Measurements from ENCODE around the gene C1QA. TPM values are rescaled to one million over a fixed set of nuclear protein-coding genes. Genes with fewer than 3 reads are reported as not detected.
"Not testable (repeated sequence)": the region's sequence is repeated elsewhere in the genome, so short reads cannot be mapped to it uniquely, and the experiment has no call there.

C1QA gene
- total RNA-seq, 4 donors from 2014 or later: 11.7 to 167 (median 68.4) TPM

DNA sequence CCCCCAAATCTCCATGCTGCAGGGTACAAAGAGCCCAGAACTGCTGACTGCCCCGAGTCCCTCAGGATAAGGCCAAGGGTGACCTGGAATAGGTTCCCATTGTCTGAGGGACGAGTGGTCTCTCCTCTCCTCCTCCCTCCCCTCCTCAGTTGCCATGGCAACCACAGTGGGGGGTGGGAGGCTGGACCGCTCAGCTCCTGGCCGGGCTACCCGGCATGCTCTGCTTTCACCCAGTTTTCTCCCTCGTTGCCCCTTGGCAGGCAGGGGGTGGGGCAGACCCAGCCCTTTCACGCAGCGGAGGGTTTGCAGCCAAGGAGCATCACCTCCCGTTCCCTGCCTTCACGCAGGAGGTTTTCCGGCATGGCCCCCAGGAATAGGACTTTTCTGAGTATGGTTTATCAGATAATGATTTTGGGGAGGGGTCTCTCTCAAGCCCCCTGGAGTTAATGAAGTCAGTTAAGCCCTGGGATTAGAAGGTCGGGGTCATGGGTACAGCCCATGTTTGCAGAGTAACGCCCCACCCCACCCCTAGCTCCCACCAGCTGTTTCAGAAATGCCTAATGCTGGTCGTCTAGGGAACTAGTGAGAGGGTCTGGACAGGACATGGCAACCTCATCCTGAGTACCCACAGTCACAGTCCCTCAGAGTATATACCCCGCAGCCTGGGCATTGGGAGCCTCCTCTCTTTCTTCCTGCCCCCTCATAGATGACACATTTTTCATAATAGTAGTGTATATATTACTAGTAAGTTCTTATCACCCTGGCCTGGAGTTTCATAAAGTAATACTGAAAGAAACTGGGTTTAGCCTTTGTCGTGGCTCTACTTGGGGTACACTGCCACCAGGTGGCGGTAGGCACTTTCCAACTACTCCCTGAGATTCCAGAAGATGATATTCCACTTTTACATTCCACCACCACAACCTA is 37.3 kb downstream of the C1QA start:
- DNase-seq: no peak
- intact Hi-C loops (cut with DNase I): loop anchor here (10.0 kb wide), 1 partner anchor 251 kb away; no protein-coding TSS in a partner anchor
- Histone ChIP-seq H3K4me1 (no peaks in the 10 kb centered on the region), H3K27ac (no peak overlapping the region), H3K27me3 (peaks cover 0 to 91% (median 0%) of the 10 kb centered on the region in 4 donors), H3K4me3 (no peak overlapping the region), H3K9me3 (no peaks in the 10 kb centered on the region), H3K36me3 (no peaks in the 10 kb centered on the region)
- no peak for TF ChIP-seq POLR2A (IDR thresholded peaks at IDR 0.05)
- TF ChIP-seq, protein P1, sequence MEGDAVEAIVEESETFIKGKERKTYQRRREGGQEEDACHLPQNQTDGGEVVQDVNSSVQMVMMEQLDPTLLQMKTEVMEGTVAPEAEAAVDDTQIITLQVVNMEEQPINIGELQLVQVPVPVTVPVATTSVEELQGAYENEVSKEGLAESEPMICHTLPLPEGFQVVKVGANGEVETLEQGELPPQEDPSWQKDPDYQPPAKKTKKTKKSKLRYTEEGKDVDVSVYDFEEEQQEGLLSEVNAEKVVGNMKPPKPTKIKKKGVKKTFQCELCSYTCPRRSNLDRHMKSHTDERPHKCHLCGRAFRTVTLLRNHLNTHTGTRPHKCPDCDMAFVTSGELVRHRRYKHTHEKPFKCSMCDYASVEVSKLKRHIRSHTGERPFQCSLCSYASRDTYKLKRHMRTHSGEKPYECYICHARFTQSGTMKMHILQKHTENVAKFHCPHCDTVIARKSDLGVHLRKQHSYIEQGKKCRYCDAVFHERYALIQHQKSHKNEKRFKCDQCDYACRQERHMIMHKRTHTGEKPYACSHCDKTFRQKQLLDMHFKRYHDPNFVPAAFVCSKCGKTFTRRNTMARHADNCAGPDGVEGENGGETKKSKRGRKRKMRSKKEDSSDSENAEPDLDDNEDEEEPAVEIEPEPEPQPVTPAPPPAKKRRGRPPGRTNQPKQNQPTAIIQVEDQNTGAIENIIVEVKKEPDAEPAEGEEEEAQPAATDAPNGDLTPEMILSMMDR (IDR thresholded peaks at IDR 0.05): peak in 5 of 6 experiments; percentile 53 to 75 (median 58)
- 4 to 14% methylated on average over 4 to 5 of the region's 17 CpGs for WGBS, 2 donors

DNA sequence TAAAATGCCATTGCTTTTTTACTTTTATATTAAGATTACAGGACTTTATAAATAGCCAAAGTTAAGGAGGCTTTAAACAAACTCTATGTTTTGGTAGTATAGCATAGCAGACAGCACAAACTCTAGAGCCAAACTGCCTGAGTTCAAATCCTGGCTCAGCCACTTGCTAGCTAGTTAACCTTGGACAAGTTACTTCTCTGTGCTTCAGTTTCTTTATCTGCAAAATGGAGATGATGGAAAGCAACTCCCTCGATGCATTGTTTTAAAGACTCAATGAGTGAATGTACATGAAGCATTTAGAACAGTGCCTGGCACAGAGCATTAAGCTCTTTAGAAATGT is 38.0 kb downstream of the C1QA start:
- H3K36me3 ChIP-seq: no peaks in the 10 kb centered on the region
- H3K4me3 ChIP-seq: no peak overlapping the region
- DNase-seq: no peak
- no peaks in the 10 kb centered on the region for H3K9me3 ChIP-seq
- intact Hi-C loops (cut with DNase I): loop anchor here (10.0 kb wide), 1 partner anchor 250 kb away; no protein-coding TSS in a partner anchor
- 25 to 62% methylated on average over 1 of the region's 1 CpG for WGBS, 2 donors
- no peaks in the 10 kb centered on the region for H3K4me1 ChIP-seq
- H3K27ac ChIP-seq: no peak overlapping the region
- peaks cover 0 to 85% (median 0%) of the 10 kb centered on the region in 4 donors for H3K27me3 ChIP-seq
- TF ChIP-seq, protein P1 (IDR thresholded peaks at IDR 0.05): no peak
- no peak for TF ChIP-seq POLR2A (IDR thresholded peaks at IDR 0.05)

DNA sequence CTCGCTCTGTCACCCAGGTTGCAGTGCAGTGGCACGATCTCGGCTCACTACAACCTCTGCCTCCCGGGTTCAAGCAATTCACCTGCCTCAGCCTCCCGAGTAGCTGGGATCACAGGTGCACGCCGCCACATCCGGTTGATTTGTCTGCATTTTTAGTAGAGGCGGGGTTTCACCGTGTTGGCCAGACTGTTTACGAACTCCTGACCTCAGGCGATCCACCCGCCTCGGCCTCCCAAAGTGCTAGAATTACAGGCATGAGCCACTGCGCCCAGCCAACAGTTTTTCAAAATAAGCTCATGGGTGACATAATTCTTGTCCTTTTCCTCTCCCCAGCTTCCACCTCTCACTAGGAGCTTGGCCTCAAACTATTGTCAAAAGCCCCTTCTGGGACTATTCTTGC is 39.7 kb downstream of the C1QA start:
- not testable (repeated sequence) for H3K4me1 ChIP-seq, H3K36me3 ChIP-seq, DNase-seq, H3K27ac ChIP-seq, H3K9me3 ChIP-seq, H3K4me3 ChIP-seq
- intact Hi-C loops (cut with DNase I): loop anchor here (10.0 kb wide), 1 partner anchor 249 kb away; no protein-coding TSS in a partner anchor
- H3K27me3 ChIP-seq: peaks cover 0 to 75% (median 0%) of the 10 kb centered on the region in 4 donors
- 85 to 91% methylated on average over 13 to 15 of the region's 15 CpGs for WGBS, 2 donors

DNA sequence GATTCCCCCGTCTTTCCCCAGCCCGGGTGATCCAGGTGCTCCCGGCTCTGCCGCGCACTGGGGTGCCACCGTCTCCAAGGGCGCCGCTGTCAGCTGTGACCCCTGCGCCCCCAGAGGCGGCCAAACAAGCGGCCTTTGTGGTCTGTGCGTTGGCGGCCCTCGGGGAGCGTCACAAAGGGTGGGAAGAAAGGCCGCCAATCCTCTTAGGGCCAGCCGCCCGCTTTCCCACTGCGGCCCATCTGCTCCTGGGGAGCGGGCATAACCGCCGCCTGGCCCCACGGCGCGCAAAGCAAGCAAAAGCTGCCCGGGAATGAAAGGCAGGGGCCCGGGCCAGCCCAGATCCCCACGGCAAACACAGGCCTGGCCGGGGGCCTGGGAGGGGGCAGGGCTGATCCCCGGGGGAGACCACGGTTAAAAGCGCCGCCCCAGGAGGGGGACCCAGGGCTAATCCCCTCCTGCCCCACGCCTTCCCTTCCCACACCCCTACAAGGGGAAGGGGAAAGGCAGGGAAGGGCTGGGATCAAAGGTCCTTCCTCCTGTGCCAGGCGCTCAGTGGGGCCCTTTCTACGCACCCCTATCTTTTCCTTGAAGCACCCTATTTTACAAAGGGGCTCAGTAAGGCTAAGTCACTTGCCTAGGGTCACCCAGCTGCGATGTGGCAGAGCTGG is 40.6 kb downstream of the C1QA start:
- WGBS, 2 donors: 60 to 75% methylated on average over 2 to 17 of the region's 37 CpGs
- peaks cover 0 to 75% (median 0%) of the 10 kb centered on the region in 4 donors for H3K27me3 ChIP-seq
- no peak for TF ChIP-seq POLR2A (IDR thresholded peaks at IDR 0.05)
- TF ChIP-seq, protein P1 (IDR thresholded peaks at IDR 0.05): no peak

DNA sequence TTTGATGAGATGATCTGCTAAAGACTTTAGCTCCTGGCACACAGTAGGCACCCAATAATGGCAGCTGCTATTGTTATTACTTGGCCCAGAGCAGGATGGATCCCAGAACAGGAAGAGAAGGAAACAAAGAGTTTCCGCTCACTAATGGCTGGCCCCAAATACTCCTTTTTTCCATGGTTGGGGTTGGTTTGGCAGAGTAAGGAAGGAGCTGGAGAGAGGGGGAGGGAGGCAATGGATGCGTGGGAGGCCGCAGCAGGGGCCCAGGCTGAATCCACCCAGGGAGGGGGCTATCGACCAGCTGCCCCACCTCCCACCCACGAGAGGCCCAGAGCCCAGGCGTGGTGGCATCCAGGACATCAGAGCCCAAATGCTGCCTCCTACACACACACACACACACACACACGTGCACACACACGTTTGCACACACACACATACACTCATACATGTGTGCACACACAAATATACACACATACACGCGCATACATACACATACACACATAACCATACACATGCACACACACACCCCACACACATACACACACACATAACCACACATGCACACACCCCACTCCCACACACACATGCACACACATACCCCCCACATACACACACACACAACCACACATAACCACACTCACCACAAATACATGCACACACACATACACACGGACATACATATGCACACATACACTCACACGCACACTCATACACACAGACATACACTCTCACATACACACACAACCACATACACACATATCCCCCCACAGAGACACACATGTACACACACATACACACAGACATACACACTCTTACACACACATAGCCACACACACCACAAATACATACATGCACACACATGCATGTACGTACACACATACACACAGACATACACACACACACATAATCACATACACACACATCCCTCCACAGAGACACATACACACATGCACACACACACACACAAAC is 41.8 kb downstream of the C1QA start:
- H3K27me3 ChIP-seq: peaks cover 0 to 75% (median 0%) of the 10 kb centered on the region in 4 donors
- no peak overlapping the region for H3K27ac ChIP-seq
- no peak for DNase-seq
- H3K36me3 ChIP-seq: no peaks in the 10 kb centered on the region
- TF ChIP-seq, protein P1 (IDR thresholded peaks at IDR 0.05): no peak
- WGBS, 2 donors: 76 to 80% methylated on average over 13 of the region's 13 CpGs
- H3K4me1 ChIP-seq: no peaks in the 10 kb centered on the region
- no peaks in the 10 kb centered on the region for H3K9me3 ChIP-seq
- intact Hi-C loops (cut with DNase I): loop anchor here (10.0 kb wide), 1 partner anchor 247 kb away; no protein-coding TSS in a partner anchor
- no peak overlapping the region for H3K4me3 ChIP-seq

More for the DNA sequence above, 40.6 kb downstream of the C1QA start:
- Histone ChIP-seq H3K27ac (no peak overlapping the region), H3K36me3 (no peaks in the 10 kb centered on the region), H3K4me1 (no peaks in the 10 kb centered on the region), H3K9me3 (no peaks in the 10 kb centered on the region), H3K4me3 (no peak overlapping the region)
- no peak for DNase-seq
- intact Hi-C loops (cut with DNase I): loop anchor here (10.0 kb wide), 1 partner anchor 248 kb away; no protein-coding TSS in a partner anchor
